Esophagus mucosa (tissue), 1 donor: ENCODE measurements around the gene THSD7A. TPM values are rescaled to one million over a fixed set of nuclear protein-coding genes. Genes with fewer than 3 reads are reported as not detected.
"Not testable (repeated sequence)": the region's sequence is repeated elsewhere in the genome, so short reads cannot be mapped to it uniquely, and the experiment has no call there.

ENCODE experiments used
- ATAC-seq: fragments of 200-7000 bp; cut with Tn5 transposase; one replicate; pipeline ENCODE4 v1.9.1; 2020
- total RNA-seq: library from RNA; stranded (reverse); gene quantifications from one replicate; pipeline ENCODE4 v1.2.4, GENCODE V29; 2023
- donor health status: DM: yes; HTN: yes; CAD: no.

The THSD7A gene
- total RNA-seq, 1 donor from 2014 or later, result 1.00 TPM

GRCh38 chr7:11587048-11587447 is 244.9 kb downstream of the THSD7A start:
- ATAC-seq, result no peak

GRCh38 chr7:11584406-11585031 is 247.5 kb downstream of the THSD7A start:
- ATAC-seq, result no peak

GRCh38 chr7:11579141-11579540 is 252.9 kb downstream of the THSD7A start:
- no peak for ATAC-seq

- ATAC-seq, result no peak
Measured at GRCh38 chr7:11576310-11576709, 255.7 kb downstream of the THSD7A start.

- no peak for ATAC-seq
Measured at GRCh38 chr7:11573128-11573750, 258.8 kb downstream of the THSD7A start.

- no peak for ATAC-seq
Measured at GRCh38 chr7:11570922-11571550, 261.0 kb downstream of the THSD7A start.

- no peak for ATAC-seq
Measured at GRCh38 chr7:11570205-11570604, 261.8 kb downstream of the THSD7A start.

- ATAC-seq, result no peak
Measured at GRCh38 chr7:11567571-11567970, 264.4 kb downstream of the THSD7A start.

- ATAC-seq, result no peak
Measured at GRCh38 chr7:11557627-11558026, 274.4 kb downstream of the THSD7A start.

- no peak for ATAC-seq
Measured at GRCh38 chr7:11552676-11553296, 279.2 kb downstream of the THSD7A start.

GRCh38 chr7:11551470-11551869 is 280.5 kb downstream of the THSD7A start:
- no peak for ATAC-seq

GRCh38 chr7:11548532-11548931 is 283.5 kb downstream of the THSD7A start:
- ATAC-seq, result no peak

- ATAC-seq, result no peak
Measured at GRCh38 chr7:11541330-11541729, 290.7 kb downstream of the THSD7A start.

- no peak for ATAC-seq
Measured at GRCh38 chr7:11540271-11540761, 291.7 kb downstream of the THSD7A start.

- no peak for ATAC-seq
Measured at GRCh38 chr7:11539853-11540252, 292.1 kb downstream of the THSD7A start.

- ATAC-seq, result no peak
Measured at GRCh38 chr7:11538751-11539299, 293.2 kb downstream of the THSD7A start.

GRCh38 chr7:11533229-11533820 is 298.7 kb downstream of the THSD7A start:
- ATAC-seq, result no peak

GRCh38 chr7:11529382-11529781 is 302.6 kb downstream of the THSD7A start:
- no peak for ATAC-seq

- ATAC-seq, result no peak
Measured at GRCh38 chr7:11527707-11528106, 304.3 kb downstream of the THSD7A start.

- no peak for ATAC-seq
Measured at GRCh38 chr7:11524476-11525397, 307.3 kb downstream of the THSD7A start.

- not testable (repeated sequence) for ATAC-seq
Measured at GRCh38 chr7:11521964-11522499, 310.0 kb downstream of the THSD7A start.
